GM18873 (cell line): Measurements from ENCODE around the gene VN1R5.
"Not testable (repeated sequence)": the region's sequence is repeated elsewhere in the genome, so short reads cannot be mapped to it uniquely, and the experiment has no call there.

Source experiments
- ATAC-seq: cut with Tn5 transposase; IDR thresholded peaks from one replicate; pipeline ENCODE4 v1.9.1; 2021; ENCODE audit warnings: mild to moderate bottlenecking, moderate library complexity, moderate number of reproducible peaks; ENCODE audit not compliant: unreplicated experiment, low FRiP score

Gene VN1R5

GRCh38 chr1:247270003-247270402 lies 14.1 kb downstream of the VN1R5 start:
- ATAC-seq = no peak

- ATAC-seq = no peak
Observed at GRCh38 chr1:247273013-247273412, 17.1 kb downstream of the VN1R5 start.

- peak; percentile 66 for ATAC-seq
Observed at GRCh38 chr1:247274605-247275256, 18.9 kb downstream of the VN1R5 start.

GRCh38 chr1:247277191-247277590 lies 21.3 kb downstream of the VN1R5 start:
- no peak for ATAC-seq

- no peak for ATAC-seq
Observed at GRCh38 chr1:247281001-247281574, 25.2 kb downstream of the VN1R5 start.

GRCh38 chr1:247286134-247286670 lies 30.3 kb downstream of the VN1R5 start:
- ATAC-seq = no peak

- ATAC-seq = no peak
Observed at GRCh38 chr1:247287460-247287859, 31.6 kb downstream of the VN1R5 start.

- ATAC-seq = no peak
Observed at GRCh38 chr1:247288341-247288740, 32.5 kb downstream of the VN1R5 start.

GRCh38 chr1:247289274-247289892 lies 33.5 kb downstream of the VN1R5 start:
- not testable (repeated sequence) for ATAC-seq

DNA sequence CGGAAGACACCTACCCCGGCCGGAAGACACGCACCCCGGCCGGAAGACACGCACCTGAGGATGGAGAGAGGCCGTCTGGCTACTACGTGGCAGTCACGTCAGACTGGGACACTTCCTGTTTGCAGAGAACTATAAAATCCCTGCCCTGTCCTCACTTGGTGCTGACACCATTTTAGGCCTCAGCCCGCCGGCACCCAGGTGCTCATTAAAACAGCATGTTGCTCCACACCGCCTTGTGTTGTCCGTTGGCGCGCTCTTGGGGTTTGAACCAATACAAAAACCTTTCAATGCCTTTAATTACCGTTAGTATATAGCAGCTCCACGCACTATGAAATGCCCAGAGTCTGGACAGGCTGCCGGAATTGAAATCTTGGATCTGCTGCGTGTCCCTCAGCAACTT lies 34.7 kb downstream of the VN1R5 start:
- no peak for ATAC-seq

GRCh38 chr1:247291161-247291560 lies 35.3 kb downstream of the VN1R5 start:
- ATAC-seq = no peak

- ATAC-seq = no peak
Observed at GRCh38 chr1:247291833-247292561, 36.1 kb downstream of the VN1R5 start.

DNA sequence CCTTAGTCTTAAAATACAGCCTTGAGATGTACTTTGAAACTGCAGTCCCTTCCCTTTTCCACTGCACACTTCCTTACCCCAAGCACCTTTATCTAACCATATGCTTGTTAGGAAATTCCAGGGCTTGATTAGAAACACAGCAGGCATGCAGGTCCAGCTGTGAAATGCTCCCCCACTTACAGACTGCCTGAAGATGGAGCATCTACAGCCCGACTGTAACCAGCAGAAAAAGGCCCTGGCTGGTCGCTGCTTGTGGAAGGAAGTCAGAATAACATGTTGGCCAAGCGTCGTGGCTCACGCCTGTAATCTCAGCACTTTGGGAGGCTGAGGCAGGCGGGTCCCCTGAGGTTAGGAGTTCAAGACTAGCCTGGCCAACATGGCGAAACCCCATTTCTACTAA lies 37.2 kb downstream of the VN1R5 start:
- no peak for ATAC-seq

DNA sequence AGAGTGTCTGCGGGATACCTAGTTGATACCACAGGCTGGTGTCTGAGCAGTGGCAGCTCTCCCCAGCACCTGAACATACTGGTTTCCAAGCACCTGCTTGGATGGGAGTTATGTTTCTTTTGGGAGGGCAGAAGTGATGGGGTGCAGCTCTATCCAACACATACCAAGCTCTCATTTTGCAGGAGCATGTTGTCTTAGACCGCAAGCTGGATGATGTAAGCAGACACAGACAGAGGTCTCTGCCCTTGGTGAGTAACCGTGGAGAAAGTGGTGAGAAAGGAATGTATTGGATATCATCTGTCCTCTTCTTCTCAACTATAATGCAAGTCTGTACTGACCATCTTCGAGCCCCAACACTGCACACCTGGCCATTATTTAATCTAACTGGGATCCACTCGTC lies 38.4 kb downstream of the VN1R5 start:
- no peak for ATAC-seq

- no peak for ATAC-seq
Observed at GRCh38 chr1:247295274-247295684, 39.4 kb downstream of the VN1R5 start.

DNA sequence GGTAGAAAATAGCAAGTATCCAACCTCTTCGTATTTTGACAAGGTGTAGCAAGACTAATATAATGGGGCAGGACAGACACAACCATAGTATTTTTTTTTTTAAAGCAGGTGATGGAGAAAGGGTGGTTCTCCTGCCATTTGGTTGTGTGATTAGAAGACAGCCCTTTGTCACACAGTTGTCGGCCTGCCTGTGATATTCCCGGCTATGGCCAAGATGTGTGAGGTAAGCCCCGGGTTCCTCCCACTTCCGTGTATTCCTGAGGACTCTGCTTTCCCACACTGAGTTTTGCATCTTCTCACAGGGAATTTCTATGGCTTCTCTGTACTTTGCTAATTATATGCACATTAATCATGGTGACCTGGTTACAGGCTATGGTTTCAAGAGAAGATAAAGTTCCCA lies 39.9 kb downstream of the VN1R5 start:
- ATAC-seq = no peak

DNA sequence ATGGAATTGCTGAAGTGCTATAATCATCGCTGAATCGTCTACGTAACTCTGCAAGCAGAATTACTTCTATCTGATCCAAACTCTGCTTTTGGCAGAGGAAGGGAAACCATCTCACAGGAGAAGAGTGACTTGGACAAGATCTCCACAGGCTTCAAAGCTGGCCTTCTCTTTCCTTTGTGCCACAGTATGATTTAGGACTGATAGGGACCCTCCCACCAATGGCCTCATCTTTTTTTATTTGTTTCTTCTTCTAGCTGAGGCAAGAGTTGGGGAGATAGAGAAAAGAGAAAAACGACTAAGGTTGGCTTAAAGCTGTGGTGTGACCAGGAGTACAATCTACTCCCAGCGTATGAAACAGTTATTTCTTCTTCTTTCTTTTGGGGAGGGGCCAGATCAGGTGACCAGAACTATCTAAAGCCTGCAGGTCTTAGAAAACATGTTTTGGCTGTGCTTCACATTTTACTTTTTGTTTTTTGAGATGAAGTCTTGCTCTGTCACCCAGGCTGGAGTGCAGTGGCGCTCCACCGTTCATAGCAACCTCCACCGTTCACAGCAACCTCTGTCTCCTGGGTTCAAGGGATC lies 40.8 kb downstream of the VN1R5 start:
- ATAC-seq = no peak

DNA sequence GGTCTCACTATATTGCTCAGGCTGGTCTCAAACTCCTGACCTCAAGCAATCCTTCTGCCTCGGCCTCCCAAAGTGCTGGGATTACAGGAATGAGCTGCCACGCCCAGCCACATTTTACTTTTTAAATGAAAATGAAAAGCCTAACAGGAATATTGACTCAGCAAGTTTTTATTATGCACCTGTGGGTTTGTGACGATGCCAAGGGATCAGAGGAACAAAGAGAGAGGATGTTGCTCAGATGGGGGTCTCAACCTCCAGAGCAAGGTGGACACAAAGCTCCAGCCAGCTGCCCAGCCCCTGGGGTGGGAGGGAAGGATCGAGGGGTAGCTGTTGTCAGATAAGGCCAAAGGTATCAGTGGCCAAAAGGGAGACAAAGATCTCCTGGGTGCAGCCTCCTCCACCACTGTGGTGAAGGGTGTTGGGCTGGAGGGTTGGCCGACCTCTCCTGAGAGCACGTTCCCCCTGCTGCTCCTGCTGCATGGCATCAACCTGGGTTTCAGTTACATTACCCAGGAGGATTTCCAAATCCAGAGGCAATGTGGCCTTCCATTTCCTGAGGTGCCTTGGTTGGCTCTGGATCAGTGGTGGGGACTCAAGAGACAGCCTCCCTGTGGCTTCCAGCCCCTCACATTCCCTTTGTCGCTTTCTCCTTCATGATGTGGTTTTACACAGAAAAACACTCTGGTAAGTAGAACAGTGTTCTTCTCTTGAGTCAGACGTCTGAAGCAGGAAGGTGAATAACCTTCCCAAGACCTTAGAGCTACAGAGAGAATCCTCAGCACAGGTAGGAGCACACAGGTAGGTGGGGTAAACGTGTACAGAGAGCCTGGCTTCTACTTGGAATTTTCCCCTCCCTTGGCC lies 41.6 kb downstream of the VN1R5 start:
- no peak for ATAC-seq

DNA sequence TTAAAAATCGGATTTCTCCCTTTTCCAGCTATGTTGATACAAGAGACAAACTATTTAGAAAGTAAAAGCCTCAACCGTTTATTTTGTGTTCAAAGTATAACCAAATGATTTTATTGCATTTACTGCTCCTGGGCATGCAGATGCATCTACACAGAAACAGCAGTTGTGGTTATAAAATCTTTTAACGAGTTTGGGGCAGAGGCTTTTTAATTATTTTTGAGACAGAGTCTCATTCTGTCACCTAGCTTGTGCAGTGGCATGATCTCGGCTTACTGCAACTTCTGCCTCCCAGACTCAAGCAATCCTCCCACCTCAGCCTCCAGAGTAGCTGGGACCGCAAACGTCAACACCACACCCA lies 42.2 kb downstream of the VN1R5 start:
- ATAC-seq = no peak

- no peak for ATAC-seq
Observed at GRCh38 chr1:247298701-247299100, 42.8 kb downstream of the VN1R5 start.
